ENCODE data around the gene UPK1B.
"Not testable (repeated sequence)": the region's sequence is repeated elsewhere in the genome, so short reads cannot be mapped to it uniquely, and the experiment has no call there.

UPK1B gene

DNA sequence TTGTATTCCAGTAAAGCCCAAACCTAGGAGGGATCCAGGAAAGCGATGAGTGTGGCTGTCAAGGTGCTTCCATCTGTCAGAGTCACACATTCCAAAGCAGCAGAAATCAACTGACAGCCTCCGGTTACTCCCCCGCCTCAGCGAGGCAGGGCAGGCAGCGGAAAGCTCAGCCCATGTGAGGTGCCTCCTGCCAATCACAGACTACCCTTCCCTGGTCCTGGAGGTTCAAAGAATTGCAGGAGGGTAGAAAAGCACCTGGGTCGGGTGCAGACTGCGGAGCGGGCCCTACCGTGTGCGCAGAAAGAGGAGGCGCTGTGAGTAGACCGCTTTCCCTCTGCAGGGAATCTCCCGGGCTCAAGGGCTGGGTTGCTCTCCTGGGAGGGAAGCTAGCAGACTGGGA, at the start of gene UPK1B:
UPK1B (plus strand) TSS at position 274 of the 400 bp plus-strand sequence. CDS start 13,144 bp downstream, outside the sequence.
- in situ Hi-C loops (cut with MboI; ENCODE audit: low sequenced_read_pairs), result no loop called here

- in situ Hi-C loops (cut with MboI; ENCODE audit: low sequenced_read_pairs), result no loop called here
Observed at GRCh38 chr3:119125342-119125741, 48.1 kb upstream of the UPK1B start.

DNA sequence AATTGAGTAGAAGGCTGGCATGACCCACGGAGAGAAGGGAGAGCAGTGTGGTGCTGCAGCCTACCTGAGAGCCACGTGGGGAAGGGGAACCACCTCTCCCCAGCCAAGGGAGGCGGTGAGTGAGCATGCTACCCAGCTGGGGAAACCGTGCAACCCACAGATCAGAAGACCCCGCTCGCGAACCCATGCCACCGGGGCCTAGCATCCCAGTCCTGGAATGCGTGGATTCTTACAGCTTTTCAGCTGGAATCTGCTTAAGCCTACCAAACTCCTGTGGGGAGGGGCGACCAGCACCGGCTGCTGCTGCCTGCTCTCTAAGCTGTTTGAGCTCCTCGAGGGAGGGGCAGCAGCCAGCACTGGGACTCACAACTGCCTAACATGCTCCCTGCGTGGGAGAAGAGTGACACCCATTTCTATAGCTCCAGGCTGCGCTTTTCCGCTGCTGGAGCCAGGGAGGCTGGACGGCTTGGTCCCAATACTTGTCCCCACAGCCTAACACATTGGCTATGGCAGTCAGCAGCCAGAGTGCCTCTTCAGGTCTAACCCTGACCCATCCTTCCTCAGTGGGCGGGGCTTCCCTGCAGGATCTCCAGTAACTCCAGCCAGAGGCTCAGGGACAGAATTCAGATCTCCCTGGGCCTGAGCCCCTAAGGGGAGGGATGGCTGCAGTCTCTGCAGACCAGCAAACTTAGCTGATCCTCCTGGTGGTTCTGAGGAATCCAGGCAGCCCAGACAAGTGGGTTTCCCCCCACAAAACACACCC, 47.5 kb upstream of the UPK1B start:
- in situ Hi-C loops (cut with MboI; ENCODE audit: low sequenced_read_pairs), result no loop called here

GRCh38 chr3:119130291-119130690, 43.1 kb upstream of the UPK1B start:
- in situ Hi-C loops (cut with MboI; ENCODE audit: low sequenced_read_pairs), result not testable (repeated sequence)

GRCh38 chr3:119132291-119132690, 41.1 kb upstream of the UPK1B start:
- in situ Hi-C loops (cut with MboI; ENCODE audit: low sequenced_read_pairs), result not testable (repeated sequence)

DNA sequence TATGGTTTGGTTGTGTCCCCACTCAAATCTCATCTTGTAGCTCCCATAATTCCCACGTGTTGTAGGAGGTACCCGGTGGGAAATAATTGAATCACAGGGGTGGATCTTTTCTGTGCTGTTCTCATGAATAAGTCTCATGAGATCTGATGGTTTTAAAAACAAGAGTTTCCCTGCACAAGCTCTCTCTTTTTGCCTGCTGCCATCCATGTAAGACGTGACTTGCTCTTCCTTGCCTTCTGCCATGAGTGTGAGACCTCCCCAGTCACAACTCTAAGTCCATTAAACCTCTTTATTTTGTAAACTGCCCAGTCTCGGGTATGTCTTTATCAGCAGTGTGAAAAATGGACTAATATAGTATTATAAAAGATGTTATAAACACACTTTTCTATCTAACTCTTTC, 34.0 kb upstream of the UPK1B start:
- in situ Hi-C loops (cut with MboI; ENCODE audit: low sequenced_read_pairs), result not testable (repeated sequence)

GRCh38 chr3:119140466-119140865, 32.9 kb upstream of the UPK1B start:
- in situ Hi-C loops (cut with MboI; ENCODE audit: low sequenced_read_pairs), result no loop called here

DNA sequence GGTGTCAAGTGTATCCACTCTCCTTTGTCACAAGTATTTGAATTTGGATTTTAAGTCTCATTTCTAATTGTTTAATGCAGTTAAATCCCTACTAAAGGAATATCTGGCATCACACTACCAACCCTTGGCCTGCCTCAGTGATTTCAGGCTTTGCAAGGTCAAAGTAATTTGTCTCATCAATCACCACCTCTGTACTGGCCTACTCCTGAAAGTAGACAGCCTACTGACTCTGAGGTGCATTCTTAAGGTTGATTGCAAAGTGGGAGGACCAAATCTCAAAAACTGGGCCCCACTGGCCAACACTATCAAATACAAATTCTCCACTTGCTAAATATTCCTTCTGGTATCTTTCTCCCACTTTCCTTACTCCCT, 28.3 kb upstream of the UPK1B start:
- in situ Hi-C loops (cut with MboI; ENCODE audit: low sequenced_read_pairs), result no loop called here

GRCh38 chr3:119145500-119146167, 27.8 kb upstream of the UPK1B start, which contains the start of gene TEX55:
Gene TEX55, plus strand, starts transcription at chr3:119146165. Its CDS starts 25 bp downstream, at chr3:119146190.
- in situ Hi-C loops (cut with MboI; ENCODE audit: low sequenced_read_pairs), result no loop called here

GRCh38 chr3:119146578-119147375, 26.6 kb upstream of the UPK1B start:
- in situ Hi-C loops (cut with MboI; ENCODE audit: low sequenced_read_pairs), result no loop called here

DNA sequence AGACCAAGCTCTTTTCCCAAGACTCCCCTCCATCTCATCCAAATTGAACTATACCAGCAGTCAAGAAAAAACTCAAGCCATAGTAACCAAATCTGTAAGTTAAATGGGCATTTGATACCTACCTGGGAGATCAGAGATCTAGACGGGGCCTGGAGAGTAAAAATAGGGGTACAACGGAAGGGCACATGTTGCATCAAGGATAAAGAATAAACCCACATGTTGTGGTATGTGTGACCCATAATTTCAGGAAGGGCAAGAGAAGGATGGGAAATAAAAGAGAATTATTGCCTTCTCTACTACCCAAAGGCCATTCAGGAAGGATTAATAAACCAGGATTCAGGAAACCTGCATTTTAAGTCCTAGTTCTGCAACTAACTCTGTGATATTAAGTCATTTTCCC, 25.9 kb upstream of the UPK1B start:
- in situ Hi-C loops (cut with MboI; ENCODE audit: low sequenced_read_pairs), result no loop called here

DNA sequence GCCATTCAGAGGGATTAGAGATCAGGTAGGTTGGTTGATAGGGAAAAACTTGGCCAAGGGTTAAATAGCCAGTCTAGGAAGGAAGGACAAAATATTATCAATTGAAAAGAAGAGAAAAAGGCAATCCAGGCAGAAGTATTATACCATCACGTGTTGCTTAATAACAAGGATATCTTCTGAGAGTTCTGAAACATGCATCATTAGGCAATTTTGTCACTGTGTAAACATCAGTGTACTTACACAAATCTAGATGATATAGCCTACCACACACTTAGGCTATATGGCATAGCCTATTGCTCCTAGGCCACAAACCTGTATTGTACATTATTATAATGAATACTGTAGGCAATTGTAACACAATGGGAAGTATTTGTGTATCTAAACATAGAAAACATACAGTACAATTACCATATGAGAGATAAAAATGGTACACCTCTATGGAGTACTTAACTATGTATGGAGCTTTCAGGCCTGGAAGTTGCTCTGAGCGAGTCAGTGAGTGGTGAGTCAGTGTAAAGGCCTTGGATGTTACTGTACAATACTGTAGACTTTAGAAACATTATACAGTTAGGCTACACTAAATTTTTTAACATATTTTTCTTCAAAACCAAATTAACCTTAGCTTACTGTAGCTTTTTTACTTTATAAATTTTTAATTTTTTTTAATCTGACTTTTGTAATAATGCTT, 24.8 kb upstream of the UPK1B start:
- in situ Hi-C loops (cut with MboI; ENCODE audit: low sequenced_read_pairs), result no loop called here

DNA sequence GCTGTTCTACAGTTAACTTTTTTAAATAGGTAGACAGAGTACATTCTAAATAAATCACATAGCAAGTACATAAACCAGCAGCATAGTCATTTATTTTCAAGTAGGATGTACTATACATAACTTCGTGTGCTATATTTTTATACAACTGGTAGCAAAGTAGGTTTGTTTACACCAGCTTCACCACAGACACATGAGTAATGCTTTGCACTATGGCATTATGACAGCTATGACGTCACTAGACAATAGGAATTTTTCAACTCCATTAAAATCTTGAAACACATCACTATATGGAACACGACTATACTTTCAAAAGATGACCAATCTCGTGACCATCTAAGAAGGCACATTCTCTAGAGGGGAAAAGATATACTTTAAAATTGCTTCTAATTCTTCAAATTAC, 23.9 kb upstream of the UPK1B start:
- in situ Hi-C loops (cut with MboI; ENCODE audit: low sequenced_read_pairs), result no loop called here

- in situ Hi-C loops (cut with MboI; ENCODE audit: low sequenced_read_pairs), result no loop called here
Observed at GRCh38 chr3:119156868-119157267, 16.5 kb upstream of the UPK1B start.

GRCh38 chr3:119157971-119158370, 15.4 kb upstream of the UPK1B start:
- in situ Hi-C loops (cut with MboI; ENCODE audit: low sequenced_read_pairs), result no loop called here

DNA sequence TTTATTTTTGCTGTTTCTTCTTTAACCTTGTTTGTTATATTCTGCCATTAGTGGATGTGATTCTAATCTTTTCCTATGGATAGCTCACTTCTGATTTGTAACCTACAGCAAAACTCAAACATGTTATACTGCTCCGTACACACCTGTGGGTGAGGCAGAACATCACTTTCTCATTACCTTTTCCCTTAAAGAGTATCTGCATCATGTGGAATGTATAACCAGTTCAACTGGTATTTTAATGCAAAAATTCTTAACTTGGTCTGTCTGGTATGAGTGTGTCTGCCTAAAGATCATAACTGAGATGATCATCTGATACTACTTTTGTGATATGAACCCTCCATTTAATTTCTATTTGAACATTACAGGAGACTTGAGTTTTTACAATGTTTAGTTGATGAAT, 13.0 kb upstream of the UPK1B start:
- in situ Hi-C loops (cut with MboI; ENCODE audit: low sequenced_read_pairs), result no loop called here

- in situ Hi-C loops (cut with MboI; ENCODE audit: low sequenced_read_pairs), result no loop called here
Observed at GRCh38 chr3:119160815-119161214, 12.6 kb upstream of the UPK1B start.

- in situ Hi-C loops (cut with MboI; ENCODE audit: low sequenced_read_pairs), result no loop called here
Observed at GRCh38 chr3:119161240-119161639, 12.2 kb upstream of the UPK1B start.

DNA sequence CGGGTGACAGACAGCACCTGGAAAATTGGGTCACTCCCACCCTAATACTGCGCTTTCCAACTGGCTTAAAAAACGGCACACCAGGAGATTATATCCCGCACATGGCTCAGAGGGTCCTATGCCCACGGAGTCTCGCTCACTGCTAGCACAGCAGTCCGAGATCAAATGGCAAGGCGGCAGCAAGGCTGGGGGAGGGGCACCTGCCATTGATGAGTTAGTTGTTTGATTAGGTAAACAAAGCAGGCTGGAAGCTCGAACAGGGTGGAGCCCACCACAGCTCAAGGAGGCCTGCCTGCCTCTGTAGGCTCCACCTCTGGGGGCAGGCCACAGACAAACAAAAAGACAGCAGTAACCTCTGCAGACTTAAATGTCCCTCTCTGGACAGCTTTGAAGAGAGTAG, 8.7 kb upstream of the UPK1B start:
- in situ Hi-C loops (cut with MboI; ENCODE audit: low sequenced_read_pairs), result not testable (repeated sequence)

DNA sequence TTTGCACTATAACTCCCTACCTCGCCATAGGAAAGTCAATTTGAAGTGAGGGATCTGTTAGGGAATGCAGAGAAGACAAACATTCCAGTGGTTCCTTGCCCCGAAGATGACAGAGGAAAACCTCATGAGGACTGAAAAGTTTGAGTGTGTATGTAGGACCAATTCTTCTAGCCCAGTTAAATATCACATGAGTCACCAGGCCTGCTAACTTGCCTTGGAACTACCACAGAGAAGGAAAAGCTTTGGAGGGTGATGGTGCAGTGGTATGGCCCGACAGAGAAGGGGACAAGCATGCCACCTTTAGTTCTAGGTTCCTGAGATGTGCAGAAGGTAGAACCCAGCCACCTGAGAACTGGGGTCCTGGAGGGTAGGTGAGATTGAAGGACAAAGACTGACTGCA, 2.6 kb upstream of the UPK1B start:
- in situ Hi-C loops (cut with MboI; ENCODE audit: low sequenced_read_pairs), result no loop called here

All from HL-60/S4 treated with retinoic acid at 250 ng/mL for 4 days and 3 days (cell line).